CD4-positive, alpha-beta T cell (primary cell): Measurements from ENCODE around the gene RAB6A. TPM values are rescaled to one million over a fixed set of nuclear protein-coding genes. Genes with fewer than 3 reads are reported as not detected.

Source experiments
- ATAC-seq: fragments of 200-7000 bp; cut with Tn5 transposase; one replicate; pipeline ENCODE4 v1.10.0; 2022; ENCODE audit warnings: mild to moderate bottlenecking; ENCODE audit not compliant: poor library complexity
- CTCF ChIA-PET: fragments of 350-600 bp; sonication (Branson Sonifier 250); formaldehyde crosslinking; loops from one replicate; lab custom pipeline; 2021; ENCODE audit warnings: antibody characterized with exemption, inconsistent platforms; lab: Charles Lee
- POLR2A ChIA-PET: fragments of 350-600 bp; sonication (Branson Sonifier 250); formaldehyde crosslinking; loops from one replicate; lab custom pipeline; 2021; ENCODE audit warnings: antibody characterized with exemption, inconsistent platforms; lab: Charles Lee
- DNase-seq, 14 experiments: peaks; one replicate each; pipeline ENCODE4 v3.0.0-alpha.2; 2013 to 2020; ENCODE audit warnings: mixed read lengths in 2 of 14
- H3K27ac ChIP-seq, 2 donors: one replicate each; pipeline versions ENCODE4 v1.5.1 to v1.7.0; 2013; ENCODE audit warnings: low read length in 2 of 2, low read depth in 1 of 2, mild to moderate bottlenecking in 1 of 2
- H3K27me3 ChIP-seq, 2 experiments: 1 replicate in 1 of 2; 2 replicates in 1 of 2; pipeline versions ENCODE4 v1.6.1 to v1.7.0; 2013; ENCODE audit warnings: low read length in 2 of 2, control low read depth in 1 of 2, mild to moderate bottlenecking in 1 of 2, moderate library complexity in 1 of 2; ENCODE audit not compliant: insufficient read depth in 2 of 2, control insufficient read depth in 1 of 2
- H3K36me3 ChIP-seq: one replicate; pipeline ENCODE4 v1.6.1; 2013; ENCODE audit warnings: low read length, control low read depth; ENCODE audit not compliant: insufficient read depth
- H3K4me1 ChIP-seq: one replicate; pipeline ENCODE4 v1.6.1; 2013; ENCODE audit warnings: low read length, control low read depth; ENCODE audit not compliant: insufficient read depth
- H3K4me3 ChIP-seq: one replicate; pipeline ENCODE4 v1.5.1; 2013; ENCODE audit warnings: mild to moderate bottlenecking, low read length, moderate library complexity
- H3K9me3 ChIP-seq, 2 experiments: 1 replicate in 1 of 2; 2 replicates in 1 of 2; pipeline versions ENCODE4 v1.6.1 to v1.7.0; 2013; ENCODE audit warnings: low read length in 2 of 2, mild to moderate bottlenecking in 2 of 2, control low read depth in 1 of 2, moderate library complexity in 1 of 2; ENCODE audit not compliant: control insufficient read depth in 1 of 2, insufficient read depth in 1 of 2
- H3K27ac Mint-ChIP-seq: one replicate; pipeline ENCODE4 v1.8.0; 2020; ENCODE audit warnings: mixed read lengths
- H3K27me3 Mint-ChIP-seq: one replicate; pipeline ENCODE4 v1.8.0; 2021; ENCODE audit warnings: mixed read lengths
- H3K36me3 Mint-ChIP-seq: one replicate; pipeline ENCODE4 v1.8.0; 2021; ENCODE audit warnings: low read depth, mixed read lengths
- H3K4me1 Mint-ChIP-seq: one replicate; pipeline ENCODE4 v1.8.0; 2021; ENCODE audit warnings: low read depth, mixed read lengths
- H3K4me3 Mint-ChIP-seq: one replicate; pipeline ENCODE4 v1.8.0; 2020; ENCODE audit warnings: mild to moderate bottlenecking, mixed read lengths
- H3K9me3 Mint-ChIP-seq: one replicate; pipeline ENCODE4 v1.8.0; 2020; ENCODE audit warnings: mixed read lengths
- CTCF ChIP-seq: fragments of 200-600 bp; IDR thresholded peaks from one replicate; pipeline ENCODE4 v1.8.0; 2022; ENCODE audit warnings: antibody characterized with exemption, mild to moderate bottlenecking
- intact Hi-C, 2 experiments: fragments of 100-400 bp; cut with DNase I in 1 of 2; cut with micrococcal nuclease in 1 of 2; formaldehyde crosslinking; loops; one replicate each; pipeline versions ENCODE4 v1.15.1 to v1.9.0; 2023 to 2025; cut with DNase I, micrococcal nuclease
- total RNA-seq, 174 experiments: library from RNA in 2 of 174; stranded (reverse) in 2 of 174; gene quantifications; one replicate each; pipeline ENCODE4 v1.2.3 and lab custom pipeline; 2021 to 2026

The RAB6A gene
- total RNA-seq, 2 experiments from 2014 or later = 42.6 to 49.3 TPM

- H3K4me3 ChIP-seq = no peak overlapping the region
- intact Hi-C loops = no loop called here
- Mint-ChIP-seq H3K4me1 (peaks cover 19% of the 10 kb centered on the region), H3K9me3 (no peaks in the 10 kb centered on the region), H3K4me3 (no peak overlapping the region), H3K27ac (no peak overlapping the region), H3K36me3 (peaks cover 28% of the 10 kb centered on the region), H3K27me3 (no peaks in the 10 kb centered on the region)
- no peaks in the 10 kb centered on the region for H3K9me3 ChIP-seq
- H3K27ac ChIP-seq = no peak overlapping the region
- H3K36me3 ChIP-seq = peaks cover 19% of the 10 kb centered on the region
- ChIA-PET CTCF (no interaction called here), POLR2A (no interaction called here)
- ATAC-seq (no peak), DNase-seq (no peak)
- TF ChIP-seq CTCF = no peak
- H3K4me1 ChIP-seq = no peaks in the 10 kb centered on the region
- H3K27me3 ChIP-seq = no peaks in the 10 kb centered on the region
These were observed 36.6 kb upstream of the RAB6A start for GRCh38 chr11:73797457-73797856.

GRCh38 chr11:73795925-73796632 is 35.2 kb upstream of the RAB6A start:
- peaks cover 19% of the 10 kb centered on the region for H3K36me3 ChIP-seq
- POLR2A ChIA-PET = no interaction called here
- no peaks in the 10 kb centered on the region for H3K9me3 ChIP-seq
- no peak overlapping the region for H3K27ac Mint-ChIP-seq
- H3K4me3 ChIP-seq = no peak overlapping the region
- CTCF ChIA-PET = no interaction called here
- no peak for TF ChIP-seq CTCF
- no peaks in the 10 kb centered on the region for H3K4me1 ChIP-seq
- no peaks in the 10 kb centered on the region for H3K27me3 Mint-ChIP-seq
- H3K27ac ChIP-seq = no peak overlapping the region
- no peak overlapping the region for H3K4me3 Mint-ChIP-seq
- H3K36me3 Mint-ChIP-seq = peaks cover 34% of the 10 kb centered on the region
- intact Hi-C loops = no loop called here
- DNase-seq = no peak
- H3K4me1 Mint-ChIP-seq = peaks cover 19% of the 10 kb centered on the region
- H3K27me3 ChIP-seq = no peaks in the 10 kb centered on the region
- H3K9me3 Mint-ChIP-seq = no peaks in the 10 kb centered on the region
- no peak for ATAC-seq

GRCh38 chr11:73792584-73792983 is 31.7 kb upstream of the RAB6A start:
- peaks cover 16% of the 10 kb centered on the region for H3K36me3 ChIP-seq
- Mint-ChIP-seq H3K4me3 (no peak overlapping the region), H3K27me3 (no peaks in the 10 kb centered on the region), H3K27ac (no peak overlapping the region), H3K36me3 (peaks cover 29% of the 10 kb centered on the region), H3K4me1 (peaks cover 31% of the 10 kb centered on the region), H3K9me3 (no peaks in the 10 kb centered on the region)
- H3K9me3 ChIP-seq = no peaks in the 10 kb centered on the region
- no peak overlapping the region for H3K27ac ChIP-seq
- no peaks in the 10 kb centered on the region for H3K27me3 ChIP-seq
- CTCF ChIA-PET = no interaction called here
- H3K4me1 ChIP-seq = peaks cover 13% of the 10 kb centered on the region
- TF ChIP-seq CTCF = no peak
- DNase-seq (no peak), ATAC-seq (no peak)
- no peak overlapping the region for H3K4me3 ChIP-seq
- POLR2A ChIA-PET = no interaction called here
- intact Hi-C loops = loop anchor here in 1 of 2 experiments (5.0 kb wide), 1 partner anchor 35 kb away; no protein-coding TSS in a partner anchor
